Liver (tissue), 2 donors: ENCODE measurements around the gene LRMDA.

ENCODE experiments used
- CTCF ChIP-seq: fragments of 150-350 bp; IDR thresholded peaks from 2 replicates; pipeline ENCODE4 v1.5.1; 2017; ENCODE audit warnings: improper control_type of control experiment, low read depth, low read length; ENCODE audit not compliant: missing input control
- TF ChIP-seq, protein P1 (sequence below): IDR thresholded peaks from 2 replicates; pipeline ENCODE4 v1.6.1; 2016; ENCODE audit warnings: antibody characterized with exemption
- donor health status: healthy.

- TF ChIP-seq CTCF = no peak
- TF ChIP-seq, protein P1, sequence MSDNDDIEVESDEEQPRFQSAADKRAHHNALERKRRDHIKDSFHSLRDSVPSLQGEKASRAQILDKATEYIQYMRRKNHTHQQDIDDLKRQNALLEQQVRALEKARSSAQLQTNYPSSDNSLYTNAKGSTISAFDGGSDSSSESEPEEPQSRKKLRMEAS = no peak
Measured at GRCh38 chr10:76001461-76001860, 570.0 kb downstream of the LRMDA start.
